Measurements from ENCODE around the gene RFNG.

- TF ChIP-seq, protein P1, sequence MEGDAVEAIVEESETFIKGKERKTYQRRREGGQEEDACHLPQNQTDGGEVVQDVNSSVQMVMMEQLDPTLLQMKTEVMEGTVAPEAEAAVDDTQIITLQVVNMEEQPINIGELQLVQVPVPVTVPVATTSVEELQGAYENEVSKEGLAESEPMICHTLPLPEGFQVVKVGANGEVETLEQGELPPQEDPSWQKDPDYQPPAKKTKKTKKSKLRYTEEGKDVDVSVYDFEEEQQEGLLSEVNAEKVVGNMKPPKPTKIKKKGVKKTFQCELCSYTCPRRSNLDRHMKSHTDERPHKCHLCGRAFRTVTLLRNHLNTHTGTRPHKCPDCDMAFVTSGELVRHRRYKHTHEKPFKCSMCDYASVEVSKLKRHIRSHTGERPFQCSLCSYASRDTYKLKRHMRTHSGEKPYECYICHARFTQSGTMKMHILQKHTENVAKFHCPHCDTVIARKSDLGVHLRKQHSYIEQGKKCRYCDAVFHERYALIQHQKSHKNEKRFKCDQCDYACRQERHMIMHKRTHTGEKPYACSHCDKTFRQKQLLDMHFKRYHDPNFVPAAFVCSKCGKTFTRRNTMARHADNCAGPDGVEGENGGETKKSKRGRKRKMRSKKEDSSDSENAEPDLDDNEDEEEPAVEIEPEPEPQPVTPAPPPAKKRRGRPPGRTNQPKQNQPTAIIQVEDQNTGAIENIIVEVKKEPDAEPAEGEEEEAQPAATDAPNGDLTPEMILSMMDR (IDR thresholded peaks at IDR 0.05), result no peak
- no peak for TF ChIP-seq POLR2A (IDR thresholded peaks at IDR 0.05)
Observed at GRCh38 chr17:82009413-82009812, 42.2 kb downstream of the RFNG start.

Data from adrenal gland (tissue), 5 donors.